ENCODE results near the gene BRD1.

BRD1 gene

GRCh38 chr22:49800408-49801238 lies 27.1 kb downstream of the BRD1 start:
- DNase-seq (ENCODE audit: low read depth), result no peak

DNA sequence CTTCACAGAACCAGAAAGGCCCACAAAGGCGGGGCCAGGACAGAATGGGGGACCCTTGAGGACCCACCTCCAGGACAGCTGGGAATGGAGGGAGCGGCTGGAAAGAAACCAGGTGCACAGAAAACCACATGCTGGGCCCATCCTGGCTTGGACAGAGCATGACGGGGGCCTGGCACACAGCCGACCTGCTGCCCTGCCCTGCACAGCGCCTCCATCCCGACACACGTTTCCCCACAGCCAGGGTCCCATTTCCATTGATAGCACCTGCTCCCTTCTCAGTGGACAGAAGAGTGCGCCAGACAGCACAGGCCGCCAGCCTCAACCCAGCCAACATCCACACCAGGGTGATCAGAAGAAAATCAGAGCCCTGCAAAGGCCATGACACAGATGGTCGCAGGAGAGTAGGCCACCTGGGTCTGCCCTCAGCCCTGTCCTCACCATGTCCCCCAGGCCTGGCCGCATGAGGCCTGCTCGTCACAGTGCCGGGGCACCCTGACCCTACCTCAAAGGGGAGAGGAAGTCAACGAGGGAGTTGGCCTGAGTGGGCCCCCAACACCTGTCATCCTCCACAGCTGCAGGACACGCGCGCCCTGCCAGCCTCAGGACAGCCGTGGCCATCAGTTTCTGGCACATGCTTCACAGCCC lies 28.1 kb downstream of the BRD1 start:
- no peak for DNase-seq (ENCODE audit: low read depth)

GRCh38 chr22:49798486-49799151 lies 29.1 kb downstream of the BRD1 start:
- no peak for DNase-seq (ENCODE audit: low read depth)

DNA sequence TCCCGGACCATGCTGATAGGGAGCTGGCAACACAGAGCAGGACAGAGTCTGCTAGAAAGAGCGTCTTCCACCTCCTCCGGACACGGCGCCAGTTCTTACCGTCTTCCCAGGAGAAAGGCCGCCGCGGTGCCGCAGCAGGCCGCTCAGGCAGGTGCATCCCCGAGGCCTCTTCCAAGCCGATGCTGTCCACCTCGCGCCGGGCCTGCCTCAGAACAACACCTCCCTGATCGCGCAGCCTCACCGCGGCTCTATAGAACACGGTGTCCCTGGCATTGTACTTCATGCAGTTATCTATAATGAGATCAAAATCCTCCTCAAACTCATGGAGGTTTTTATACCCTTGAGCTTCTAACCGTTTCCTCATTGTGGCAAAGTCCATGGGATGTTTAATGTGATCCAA lies 30.0 kb downstream of the BRD1 start:
- no peak for DNase-seq (ENCODE audit: low read depth)

DNA sequence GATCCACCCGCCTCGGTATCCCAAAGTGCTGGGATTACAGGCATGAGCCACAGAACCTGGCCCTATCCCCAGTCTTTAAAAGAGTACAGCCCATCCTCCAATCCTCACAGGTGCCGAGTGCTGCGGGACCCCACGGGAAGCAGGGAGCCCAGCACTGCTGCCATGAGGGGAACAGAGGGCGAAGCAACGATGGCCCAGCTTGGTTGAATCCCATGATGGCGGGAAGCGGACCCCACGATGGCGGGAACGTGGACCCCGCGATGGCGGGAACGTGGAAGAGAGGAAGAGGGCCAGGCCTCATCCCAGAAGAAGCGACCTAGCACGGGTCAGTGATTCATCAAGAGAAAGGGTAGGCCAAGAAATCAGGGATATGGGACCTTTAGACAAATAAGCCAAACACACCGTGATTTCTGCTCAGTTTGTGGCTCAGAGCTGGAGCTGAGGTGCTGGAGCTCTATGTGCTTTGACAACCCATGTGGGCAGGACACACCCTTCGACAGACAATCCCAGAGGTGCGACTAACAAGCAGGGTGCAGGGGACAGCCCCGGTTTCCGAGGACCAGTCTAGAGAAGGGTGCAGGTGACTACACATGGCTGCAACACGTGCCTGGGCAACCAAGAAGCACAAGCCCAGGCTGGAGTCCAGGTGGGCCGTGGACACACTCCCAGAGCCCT lies 30.9 kb downstream of the BRD1 start:
- no peak for DNase-seq (ENCODE audit: low read depth)

DNA sequence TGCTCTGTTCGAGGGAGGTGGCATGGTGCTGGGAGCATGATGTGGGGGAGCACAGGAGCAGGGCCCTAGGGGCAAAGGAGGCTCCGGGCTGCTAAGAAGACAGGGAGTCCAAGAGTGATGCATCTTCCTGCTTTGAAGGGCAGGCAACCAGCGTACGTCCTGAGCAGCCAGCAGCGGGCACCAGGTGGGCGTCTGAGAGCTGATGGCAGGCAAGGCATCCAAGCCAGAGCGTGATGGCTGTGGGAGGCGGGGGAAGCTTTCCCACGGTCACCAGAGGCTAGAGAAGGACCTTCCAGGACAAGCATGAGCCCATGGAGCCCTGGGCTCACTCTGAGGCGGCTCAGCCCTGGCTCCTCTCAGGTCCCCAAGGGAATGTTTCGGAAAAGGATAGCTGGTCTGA lies 32.2 kb downstream of the BRD1 start:
- DNase-seq (ENCODE audit: low read depth), result no peak

DNA sequence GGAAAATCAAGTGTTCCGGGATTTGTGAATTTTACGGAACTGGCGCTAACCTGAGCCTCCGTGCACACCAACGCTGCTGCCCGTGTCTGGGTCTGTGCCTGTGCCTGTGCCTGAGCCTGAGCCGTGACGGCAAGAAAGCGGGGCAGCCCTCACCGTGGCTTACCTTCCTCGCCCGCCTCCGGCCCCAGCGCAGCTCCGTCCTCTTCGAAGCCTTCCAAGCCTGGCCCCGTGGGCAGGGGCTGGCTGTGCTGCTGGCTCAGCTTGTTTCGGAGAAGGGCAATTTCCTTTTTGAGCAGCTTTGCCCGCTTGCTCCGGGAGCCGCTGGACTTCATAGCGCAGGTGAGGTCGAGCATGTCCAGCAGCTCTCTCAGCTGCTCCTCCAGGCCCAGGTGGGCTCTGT lies 33.8 kb downstream of the BRD1 start:
- no peak for DNase-seq (ENCODE audit: low read depth)

- DNase-seq (ENCODE audit: low read depth), result no peak
Observed at GRCh38 chr22:49793296-49793695, 34.4 kb downstream of the BRD1 start.

GRCh38 chr22:49792107-49792506 lies 35.6 kb downstream of the BRD1 start:
- no peak for DNase-seq (ENCODE audit: low read depth)

DNA sequence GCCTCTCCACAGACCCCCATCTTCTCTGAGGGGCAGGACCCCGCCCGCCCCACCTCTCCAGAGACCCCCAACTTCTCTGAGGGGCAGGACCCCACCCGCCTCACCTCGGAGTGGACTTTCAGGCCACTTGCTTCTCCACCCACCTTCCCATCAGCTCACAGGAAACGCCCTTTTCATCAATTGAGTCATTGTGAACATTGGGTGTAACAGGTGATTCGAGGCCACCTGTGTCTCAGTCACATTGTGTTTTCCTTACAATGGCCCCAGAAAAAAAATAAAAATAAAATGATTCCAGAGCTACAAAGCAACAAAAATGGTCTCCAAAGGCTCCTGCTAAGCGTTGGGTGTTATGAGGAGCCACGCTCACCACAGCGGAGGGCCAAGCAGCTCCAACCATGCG lies 36.0 kb downstream of the BRD1 start:
- DNase-seq (ENCODE audit: low read depth), result no peak

GRCh38 chr22:49790912-49791311 lies 36.8 kb downstream of the BRD1 start:
- DNase-seq (ENCODE audit: low read depth), result no peak

DNA sequence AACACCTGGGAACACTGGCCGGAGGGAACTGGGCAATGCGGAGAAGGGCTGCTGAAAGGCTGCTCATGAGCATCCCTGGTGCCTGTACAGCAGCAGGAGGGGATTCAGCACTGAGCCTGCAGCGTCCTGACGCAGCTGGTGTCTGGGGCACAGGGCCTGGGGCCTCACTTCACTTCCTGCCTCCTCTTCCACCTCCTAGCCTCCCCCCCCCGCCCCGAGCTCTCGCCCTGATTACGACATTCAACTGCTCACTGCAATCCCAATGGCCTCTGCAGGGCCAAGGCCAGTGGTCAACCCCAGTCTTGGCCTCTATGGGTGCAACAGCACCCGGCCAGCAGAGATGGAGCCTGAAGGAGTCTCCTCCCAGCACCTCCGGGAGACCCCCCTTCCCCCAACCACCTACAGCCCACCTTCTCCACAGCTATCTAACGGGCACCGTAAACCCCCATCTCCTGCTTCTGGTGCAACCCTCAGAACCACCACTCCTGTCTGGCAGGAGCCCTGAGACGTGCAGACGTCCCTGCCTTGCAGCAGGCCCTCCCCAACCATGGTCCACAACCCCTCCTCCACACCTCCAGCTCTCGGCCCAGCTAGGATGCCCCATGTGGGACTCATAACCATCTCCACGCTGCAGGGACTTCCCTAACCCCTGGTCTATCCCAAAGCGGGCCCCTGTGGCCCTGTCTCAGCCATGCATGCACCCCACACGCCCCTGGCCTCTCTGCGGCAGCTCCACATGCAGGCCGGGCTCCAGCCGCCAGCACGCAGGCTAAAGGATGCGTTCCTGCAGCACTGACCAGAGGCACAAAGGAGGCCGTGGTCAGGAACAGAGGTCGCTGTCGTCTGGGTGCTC lies 38.2 kb downstream of the BRD1 start:
- DNase-seq (ENCODE audit: low read depth), result no peak

GRCh38 chr22:49788504-49788903 lies 39.2 kb downstream of the BRD1 start:
- no peak for DNase-seq (ENCODE audit: low read depth)

DNA sequence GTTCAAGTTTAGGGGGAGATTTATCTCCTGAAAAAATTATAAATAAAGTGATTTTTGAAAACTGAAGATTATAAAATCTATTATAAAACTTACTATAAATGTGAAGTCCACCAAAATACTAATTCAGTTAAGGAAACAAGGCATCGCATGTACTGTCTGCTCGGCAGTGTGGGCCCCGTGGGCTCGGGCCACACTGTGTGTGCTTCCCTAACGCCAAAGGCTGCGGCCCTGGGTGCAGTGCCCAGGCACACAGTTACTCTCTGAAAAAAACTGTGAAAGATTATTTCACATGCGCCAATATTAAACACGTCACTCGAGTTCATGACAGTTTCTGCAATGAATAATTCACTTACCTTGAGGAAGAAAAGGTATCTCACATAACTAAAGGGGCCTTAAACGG lies 39.8 kb downstream of the BRD1 start:
- no peak for DNase-seq (ENCODE audit: low read depth)

DNA sequence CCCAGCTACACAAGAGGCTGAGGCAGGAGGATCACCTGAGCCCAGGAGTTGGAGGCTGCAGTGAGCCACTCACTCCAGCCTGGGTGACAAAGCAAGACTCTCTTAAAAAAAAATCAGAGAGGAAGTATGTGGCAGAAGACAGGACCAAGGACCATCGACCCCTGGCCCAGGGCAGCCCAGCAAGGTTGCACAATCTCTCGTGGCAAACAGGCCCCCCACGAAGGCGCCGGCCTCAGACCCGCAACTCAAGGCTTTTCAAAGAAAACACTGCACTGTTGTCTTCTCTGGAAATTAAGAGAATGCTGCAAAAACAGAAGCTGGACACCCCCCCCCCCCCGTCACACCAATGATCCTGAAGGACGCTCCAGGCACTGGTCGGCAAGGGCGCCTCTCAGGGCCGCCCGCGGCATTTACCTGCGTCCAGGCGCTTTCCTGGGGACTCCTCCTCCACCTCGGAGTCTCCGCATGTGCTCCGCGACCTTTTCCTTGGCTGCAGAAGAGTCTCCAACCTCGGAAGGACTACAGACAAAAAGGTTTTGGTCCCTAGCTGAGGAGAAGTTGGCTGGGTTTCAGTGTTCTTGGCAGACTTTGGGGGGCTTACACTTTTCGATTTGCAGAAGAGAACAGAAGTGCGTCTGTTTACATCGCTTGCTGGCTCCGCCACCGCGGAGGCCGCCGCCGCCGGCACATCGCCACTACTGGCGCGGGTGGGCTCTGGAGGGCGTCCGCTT lies 40.5 kb downstream of the BRD1 start:
- no peak for DNase-seq (ENCODE audit: low read depth)

DNA sequence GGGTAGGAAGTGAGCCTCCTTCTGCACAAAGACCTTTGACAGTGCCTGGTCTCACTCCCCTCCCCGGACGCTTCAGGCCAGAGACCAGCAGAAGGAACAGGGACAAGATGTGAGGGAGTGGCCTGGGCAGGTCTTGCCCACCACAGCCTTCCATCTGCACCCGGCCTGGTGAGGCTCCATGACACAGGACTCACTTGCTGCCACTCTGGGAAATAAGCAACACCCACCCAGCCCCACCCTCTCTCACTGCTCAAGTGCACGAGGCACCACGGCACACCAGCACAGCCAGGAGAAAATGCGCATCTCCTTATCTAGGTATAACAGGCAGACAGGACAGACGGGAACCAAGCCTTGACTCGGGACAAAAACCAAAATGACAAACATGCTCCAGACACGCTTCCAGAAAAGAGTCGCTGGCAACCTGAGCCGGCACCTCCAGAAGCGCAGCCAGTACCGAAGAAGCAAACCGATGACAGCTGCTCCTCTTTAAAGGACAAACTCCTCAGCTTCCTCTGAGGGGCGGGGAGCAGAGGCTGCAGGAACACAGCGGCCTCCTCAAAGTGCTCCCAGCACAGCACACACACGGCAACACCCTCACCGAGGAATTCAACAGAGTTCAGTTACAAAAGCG lies 41.7 kb downstream of the BRD1 start:
- DNase-seq (ENCODE audit: low read depth), result no peak

GRCh38 chr22:49785046-49785521 lies 42.6 kb downstream of the BRD1 start:
- DNase-seq (ENCODE audit: low read depth), result no peak

GRCh38 chr22:49784630-49784971 lies 43.1 kb downstream of the BRD1 start:
- no peak for DNase-seq (ENCODE audit: low read depth)

DNA sequence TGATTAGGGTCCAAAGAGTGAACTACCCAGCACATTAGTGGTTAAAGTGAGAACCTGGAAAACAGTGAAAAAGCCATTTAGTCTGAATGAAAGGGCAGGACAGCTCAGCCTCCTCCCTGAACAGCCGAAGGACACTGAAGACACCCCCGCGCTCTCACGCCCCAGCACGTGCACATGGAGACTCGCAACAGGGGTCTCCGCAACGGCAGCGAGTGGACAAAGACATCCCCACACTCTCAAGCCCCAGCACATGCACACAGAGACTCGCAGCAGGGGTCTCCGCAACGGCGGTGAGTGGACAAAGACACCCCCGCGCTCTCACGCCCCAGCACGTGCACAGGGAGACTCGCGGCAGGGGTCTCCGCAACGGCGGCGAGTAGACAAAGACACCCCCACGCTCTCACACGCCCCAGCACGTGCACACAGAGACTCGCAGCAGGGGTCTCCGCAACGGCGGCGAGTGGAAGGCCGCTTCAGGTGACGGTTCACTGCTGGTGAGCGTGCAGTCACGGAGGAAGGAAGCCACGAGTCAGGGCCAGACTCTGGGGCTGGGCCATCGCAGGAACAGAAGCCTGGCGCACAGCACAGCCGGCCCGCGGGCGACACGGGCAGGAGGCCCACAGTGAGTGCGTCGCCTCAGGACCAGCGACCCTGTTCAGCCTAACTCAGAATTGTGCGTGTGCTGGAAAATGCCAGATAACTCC lies 43.6 kb downstream of the BRD1 start:
- no peak for DNase-seq (ENCODE audit: low read depth)

All from activated T-cell treated with anti-CD3 and anti-CD28 coated beads for 24 hours (primary cell).